GM13977 (cell line): ENCODE results near the gene NACA.
A peak's percentile ranks its signal among the peaks of the same experiment; 100 is the strongest.

Experiments
- DNase-seq: peaks from one replicate; pipeline ENCODE4 v3.0.0; 2012; ENCODE audit warnings: low spot score
- in situ Hi-C: fragments of 300-500 bp; cut with MboI; formaldehyde crosslinking; loops from one replicate; pipeline ENCODE4 v1.12.0; 2022; ENCODE audit warnings: low sequenced_read_pairs, low pct_unique_long_range_greater_than_20kb, mixed read lengths, inconsistent platforms; ENCODE audit not compliant: unreplicated experiment
- TF ChIP-seq, protein P1 (sequence below): IDR thresholded peaks from 2 replicates; pipeline ENCODE4 v1.5.1; 2012; ENCODE audit warnings: mild to moderate bottlenecking, control low read depth; ENCODE audit not compliant: insufficient read depth; ENCODE audit errors: extremely low read depth, missing control alignments

The NACA gene

DNA sequence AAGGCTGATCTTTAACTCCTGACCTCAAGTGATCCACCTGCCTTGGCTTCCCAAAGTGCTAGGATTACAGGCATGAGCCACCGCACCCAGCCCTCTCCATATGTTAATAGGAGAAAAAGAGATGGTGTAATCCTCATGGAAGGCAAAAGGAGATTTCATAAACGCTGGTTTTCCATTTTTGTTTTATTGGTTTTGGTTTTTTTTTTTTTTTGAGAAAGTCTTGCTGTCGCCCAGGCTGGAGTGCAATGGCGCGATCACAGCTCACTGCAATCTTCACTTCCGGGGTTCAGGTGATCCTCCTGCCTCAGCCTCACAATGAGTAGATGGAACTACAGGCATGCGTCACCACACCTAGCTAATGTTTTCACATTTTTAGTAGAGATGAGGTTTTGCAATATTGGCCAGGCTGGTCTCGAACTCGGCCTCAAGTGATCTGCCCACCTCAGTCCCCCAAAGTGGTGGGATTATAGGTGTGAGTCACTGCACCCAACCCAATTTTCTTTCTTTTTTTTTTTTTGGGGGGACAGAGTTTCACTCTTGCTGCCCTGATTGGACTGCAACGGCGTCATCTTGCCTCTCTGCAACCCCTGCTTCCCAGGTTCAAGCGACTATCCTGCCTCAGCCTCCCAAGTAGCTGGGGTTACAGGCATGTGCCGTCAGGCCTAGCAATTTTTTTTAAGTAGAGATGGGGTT lies 45.1 kb downstream of the NACA start:
- in situ Hi-C loops: no loop called here
- TF ChIP-seq, protein P1, sequence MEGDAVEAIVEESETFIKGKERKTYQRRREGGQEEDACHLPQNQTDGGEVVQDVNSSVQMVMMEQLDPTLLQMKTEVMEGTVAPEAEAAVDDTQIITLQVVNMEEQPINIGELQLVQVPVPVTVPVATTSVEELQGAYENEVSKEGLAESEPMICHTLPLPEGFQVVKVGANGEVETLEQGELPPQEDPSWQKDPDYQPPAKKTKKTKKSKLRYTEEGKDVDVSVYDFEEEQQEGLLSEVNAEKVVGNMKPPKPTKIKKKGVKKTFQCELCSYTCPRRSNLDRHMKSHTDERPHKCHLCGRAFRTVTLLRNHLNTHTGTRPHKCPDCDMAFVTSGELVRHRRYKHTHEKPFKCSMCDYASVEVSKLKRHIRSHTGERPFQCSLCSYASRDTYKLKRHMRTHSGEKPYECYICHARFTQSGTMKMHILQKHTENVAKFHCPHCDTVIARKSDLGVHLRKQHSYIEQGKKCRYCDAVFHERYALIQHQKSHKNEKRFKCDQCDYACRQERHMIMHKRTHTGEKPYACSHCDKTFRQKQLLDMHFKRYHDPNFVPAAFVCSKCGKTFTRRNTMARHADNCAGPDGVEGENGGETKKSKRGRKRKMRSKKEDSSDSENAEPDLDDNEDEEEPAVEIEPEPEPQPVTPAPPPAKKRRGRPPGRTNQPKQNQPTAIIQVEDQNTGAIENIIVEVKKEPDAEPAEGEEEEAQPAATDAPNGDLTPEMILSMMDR: no peak
- no peak for DNase-seq

DNA sequence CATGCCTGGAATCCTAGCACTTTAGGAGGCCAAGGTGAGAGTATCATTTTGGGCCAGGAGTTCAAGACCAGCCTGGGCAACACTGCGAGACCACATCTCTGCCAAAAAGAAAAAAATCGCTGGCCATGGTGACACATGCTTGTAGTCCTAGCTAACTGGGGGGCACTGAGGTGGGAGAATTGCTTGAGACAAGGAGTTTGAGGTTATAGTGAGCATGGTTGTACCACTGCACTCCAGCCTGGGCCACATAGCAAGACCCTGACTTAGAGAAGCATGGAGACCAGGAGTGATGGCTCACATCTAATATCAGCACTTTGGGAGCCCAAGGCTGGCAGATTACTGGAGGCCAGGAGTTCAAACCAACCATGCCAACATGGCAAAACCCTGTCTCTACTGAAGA lies 46.2 kb downstream of the NACA start:
- in situ Hi-C loops: no loop called here

DNA sequence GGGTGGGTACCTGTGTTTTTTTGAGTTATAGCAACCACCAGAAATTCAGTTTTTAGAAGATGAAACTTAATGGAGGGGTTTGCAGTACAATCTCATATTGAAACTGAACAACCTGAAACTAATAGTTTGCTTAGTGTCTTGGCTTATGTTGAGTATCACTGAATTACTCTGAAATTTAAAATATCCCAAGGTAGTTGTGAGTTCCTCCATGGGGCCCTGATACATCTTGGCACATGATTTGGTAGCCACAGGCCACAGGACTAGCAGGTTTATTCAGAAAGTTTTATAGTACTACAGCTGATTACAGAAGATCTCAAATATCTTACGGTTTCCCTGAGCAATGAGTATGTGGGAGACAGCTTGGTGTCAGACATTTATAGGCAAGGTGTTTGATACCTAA lies 47.4 kb downstream of the NACA start:
- in situ Hi-C loops: no loop called here
- TF ChIP-seq, protein P1: no peak
- DNase-seq: peak; percentile 50

More for the DNA sequence above, 46.2 kb downstream of the NACA start:
- DNase-seq: no peak
- TF ChIP-seq, protein P1: no peak

DNA sequence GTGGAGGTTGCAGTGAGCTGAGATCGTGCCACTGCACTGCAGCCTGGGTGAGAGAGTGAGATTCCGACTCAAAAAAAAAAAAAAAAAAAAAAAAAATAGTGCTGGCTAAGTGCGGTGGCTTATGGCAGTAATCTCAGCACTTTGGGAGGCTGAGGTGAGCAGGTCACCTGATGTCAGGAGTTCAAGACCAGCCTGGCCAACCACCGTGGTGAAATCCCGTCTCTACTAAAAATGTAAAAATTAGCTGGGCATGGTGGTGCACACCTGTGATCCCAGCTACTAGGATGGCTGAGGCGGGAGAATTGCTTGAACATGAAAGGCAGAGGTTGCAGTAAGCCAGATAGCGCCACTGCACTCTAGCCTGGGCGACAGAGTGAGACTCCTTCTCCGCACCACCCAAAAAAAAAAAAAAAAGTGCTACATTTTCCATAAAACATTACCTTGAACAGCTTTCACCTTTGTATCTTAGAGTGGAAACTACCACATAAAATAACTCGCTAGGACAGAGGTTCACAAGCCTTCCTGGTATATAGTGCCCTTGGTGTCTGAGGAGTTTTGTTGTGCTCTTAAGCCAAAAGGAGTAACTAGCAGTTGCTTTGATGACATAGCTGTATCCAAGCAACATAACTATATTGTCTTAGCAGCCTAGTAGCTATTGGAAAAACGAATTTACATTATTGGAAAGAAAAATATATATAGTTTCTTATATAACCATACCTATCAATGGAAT lies 48.1 kb downstream of the NACA start:
- TF ChIP-seq, protein P1: no peak
- in situ Hi-C loops: no loop called here
- no peak for DNase-seq

DNA sequence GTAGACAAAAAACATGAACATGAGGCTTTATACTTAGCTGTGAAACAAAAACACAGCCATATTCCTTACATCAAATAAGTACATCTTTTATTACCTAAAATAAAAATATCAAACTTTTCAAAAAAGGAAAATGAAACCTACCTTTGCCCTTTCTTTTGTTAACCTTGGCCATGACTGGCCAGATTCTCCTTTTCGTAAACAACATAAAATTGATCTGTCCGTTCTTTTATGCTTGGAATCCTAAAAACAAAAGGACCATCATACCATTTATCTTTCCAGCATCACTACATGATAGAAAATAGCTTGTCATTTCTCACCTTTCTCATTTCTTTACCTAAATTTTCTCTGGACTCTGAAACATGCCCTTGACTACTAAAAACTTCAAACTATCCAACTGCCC lies 53.5 kb downstream of the NACA start:
- TF ChIP-seq, protein P1: no peak
- DNase-seq: no peak
- in situ Hi-C loops: no loop called here

DNA sequence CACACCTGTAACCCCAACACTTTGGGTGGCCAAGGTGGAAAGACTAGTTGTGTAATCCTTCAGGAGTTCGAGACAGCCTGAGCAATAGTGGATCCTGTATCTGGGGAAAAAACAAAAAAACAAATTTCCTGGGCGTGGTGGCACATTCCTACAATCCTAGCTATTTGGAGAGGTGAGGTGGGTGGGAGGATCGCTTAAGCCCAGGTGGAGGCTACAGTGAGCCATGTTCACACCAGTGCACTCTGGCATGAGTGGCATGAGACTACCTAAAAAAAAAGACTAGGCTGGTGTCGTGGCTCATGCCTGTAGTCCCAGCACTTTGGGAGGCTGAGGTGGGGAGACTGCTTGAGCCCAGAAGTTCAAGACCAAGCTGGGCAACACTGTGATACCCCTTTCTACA lies 54.3 kb downstream of the NACA start:
- in situ Hi-C loops: no loop called here
- no peak for DNase-seq
- TF ChIP-seq, protein P1: no peak
